ENCODE results near the gene SLC22A16.

SLC22A16 gene, protein sequence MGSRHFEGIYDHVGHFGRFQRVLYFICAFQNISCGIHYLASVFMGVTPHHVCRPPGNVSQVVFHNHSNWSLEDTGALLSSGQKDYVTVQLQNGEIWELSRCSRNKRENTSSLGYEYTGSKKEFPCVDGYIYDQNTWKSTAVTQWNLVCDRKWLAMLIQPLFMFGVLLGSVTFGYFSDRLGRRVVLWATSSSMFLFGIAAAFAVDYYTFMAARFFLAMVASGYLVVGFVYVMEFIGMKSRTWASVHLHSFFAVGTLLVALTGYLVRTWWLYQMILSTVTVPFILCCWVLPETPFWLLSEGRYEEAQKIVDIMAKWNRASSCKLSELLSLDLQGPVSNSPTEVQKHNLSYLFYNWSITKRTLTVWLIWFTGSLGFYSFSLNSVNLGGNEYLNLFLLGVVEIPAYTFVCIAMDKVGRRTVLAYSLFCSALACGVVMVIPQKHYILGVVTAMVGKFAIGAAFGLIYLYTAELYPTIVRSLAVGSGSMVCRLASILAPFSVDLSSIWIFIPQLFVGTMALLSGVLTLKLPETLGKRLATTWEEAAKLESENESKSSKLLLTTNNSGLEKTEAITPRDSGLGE

DNA sequence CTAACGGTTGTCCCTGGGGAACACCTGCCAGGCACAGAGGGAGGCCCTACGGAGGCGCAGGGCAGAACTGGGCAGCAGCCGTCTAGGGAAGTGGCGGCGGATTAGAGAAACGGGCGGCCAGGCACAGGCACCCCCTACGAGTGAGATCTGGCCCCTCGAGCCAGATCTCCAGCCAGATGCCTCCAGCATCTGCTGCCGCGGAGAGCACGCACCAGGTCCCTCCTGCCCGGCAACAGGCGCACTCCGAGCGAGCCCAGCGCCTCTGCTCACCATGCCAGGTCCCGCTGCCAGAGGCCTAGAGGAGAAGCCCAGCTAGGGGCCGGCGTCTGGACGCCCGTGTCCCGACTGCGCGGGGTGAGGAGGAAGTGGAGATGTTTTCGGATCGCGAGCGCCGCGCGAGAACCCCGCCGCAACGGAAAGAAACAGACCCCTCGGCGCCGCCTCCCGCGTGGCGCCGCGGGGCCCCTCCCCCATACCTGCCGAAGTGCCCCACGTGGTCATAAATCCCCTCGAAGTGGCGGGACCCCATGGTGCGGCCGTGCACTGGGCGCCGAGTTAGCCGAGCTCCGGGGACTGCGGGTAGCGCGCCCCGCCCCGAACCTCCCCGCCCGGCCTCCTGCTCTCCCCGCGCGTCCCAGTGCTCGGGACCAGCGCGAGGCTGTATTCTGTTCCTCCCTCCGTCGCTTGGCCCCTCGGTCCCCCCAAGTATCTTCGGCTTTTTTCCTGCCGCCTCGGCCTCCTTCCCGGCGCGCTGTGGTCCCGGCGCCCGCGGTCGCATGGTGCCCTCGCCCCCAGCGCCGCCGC is at the start of gene SLC22A16:
SLC22A16 (minus strand) TSS at position 568 of the 804 bp plus-strand sequence; CDS start at position 529, 39 bp downstream.
- Histone ChIP-seq H3K27ac (ENCODE audit: low read length) (no peak within 1 kb of the TSS), H3K4me3 (ENCODE audit: low read depth in 1 of 2, low read length in 2 of 2) (peak within 1 kb of the TSS in 1 of 2 donors; percentile 62), H3K9me3 (ENCODE audit: control insufficient read depth in 1 of 2, low read length in 2 of 2) (no peaks in the 10 kb centered on the region), H3K27me3 (ENCODE audit: low read depth, low read length) (no peaks in the 10 kb centered on the region), H3K4me1 (ENCODE audit: control insufficient read depth in 1 of 2, insufficient read depth in 2 of 2, low read length in 2 of 2) (peaks cover 0 to 2% of the 10 kb centered on the region in 2 donors), H3K36me3 (ENCODE audit: control insufficient read depth in 1 of 2, insufficient read depth in 2 of 2, low read length in 2 of 2) (no peaks in the 10 kb centered on the region)

DNA sequence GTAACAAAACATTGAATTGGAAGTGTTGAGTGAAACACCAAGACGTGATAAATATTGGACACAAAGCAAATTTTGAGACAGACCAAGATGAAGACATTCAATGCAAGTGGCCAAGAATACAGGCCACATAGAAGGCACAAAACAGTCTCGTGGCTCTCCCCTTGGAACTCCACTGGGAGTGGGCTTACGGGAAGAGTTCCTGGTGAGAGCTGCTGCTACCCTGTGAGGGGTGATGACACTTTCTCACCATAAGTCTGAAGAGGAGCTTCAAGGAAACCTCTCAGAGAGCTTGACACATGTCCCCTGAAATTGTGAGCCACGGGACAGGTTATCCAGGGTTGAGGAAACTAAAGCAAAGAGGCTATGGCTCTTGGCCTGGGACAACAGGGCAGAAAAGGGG is 48.6 kb upstream of the SLC22A16 start:
- H3K27me3 ChIP-seq (ENCODE audit: low read depth, low read length): no peaks in the 10 kb centered on the region
- H3K27ac ChIP-seq (ENCODE audit: low read length): no peak overlapping the region
- peaks cover 0 to 4% of the 10 kb centered on the region in 2 donors for H3K4me1 ChIP-seq (ENCODE audit: control insufficient read depth in 1 of 2, insufficient read depth in 2 of 2, low read length in 2 of 2)
- no peaks in the 10 kb centered on the region for H3K9me3 ChIP-seq (ENCODE audit: control insufficient read depth in 1 of 2, low read length in 2 of 2)
- H3K4me3 ChIP-seq (ENCODE audit: low read depth in 1 of 2, low read length in 2 of 2): no peak overlapping the region
- no peaks in the 10 kb centered on the region for H3K36me3 ChIP-seq (ENCODE audit: control insufficient read depth in 1 of 2, insufficient read depth in 2 of 2, low read length in 2 of 2)

DNA sequence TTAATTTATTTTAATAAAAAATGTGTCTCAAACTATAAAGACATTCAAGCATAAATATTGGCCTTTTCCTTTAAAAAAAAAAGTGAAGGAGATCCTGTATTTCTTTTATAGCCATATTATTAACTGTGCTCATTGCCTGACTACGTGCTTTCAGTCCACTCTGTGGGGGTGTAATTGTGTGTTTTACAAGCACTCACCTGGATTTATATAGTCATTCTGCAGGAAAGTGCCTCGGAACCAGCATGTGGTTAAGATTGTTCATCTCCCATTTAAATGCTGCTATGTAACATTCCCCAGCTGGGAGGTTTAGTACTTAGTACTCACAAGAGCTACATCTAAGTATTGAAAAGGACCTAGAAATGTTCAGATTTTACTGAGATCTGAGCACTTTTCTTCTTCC is 47.9 kb upstream of the SLC22A16 start:
- H3K9me3 ChIP-seq (ENCODE audit: control insufficient read depth in 1 of 2, low read length in 2 of 2): no peaks in the 10 kb centered on the region
- no peaks in the 10 kb centered on the region for H3K27me3 ChIP-seq (ENCODE audit: low read depth, low read length)
- H3K4me3 ChIP-seq (ENCODE audit: low read depth in 1 of 2, low read length in 2 of 2): no peak overlapping the region
- no peak overlapping the region for H3K27ac ChIP-seq (ENCODE audit: low read length)
- H3K36me3 ChIP-seq (ENCODE audit: control insufficient read depth in 1 of 2, insufficient read depth in 2 of 2, low read length in 2 of 2): no peaks in the 10 kb centered on the region
- peaks cover 0 to 4% of the 10 kb centered on the region in 2 donors for H3K4me1 ChIP-seq (ENCODE audit: control insufficient read depth in 1 of 2, insufficient read depth in 2 of 2, low read length in 2 of 2)

DNA sequence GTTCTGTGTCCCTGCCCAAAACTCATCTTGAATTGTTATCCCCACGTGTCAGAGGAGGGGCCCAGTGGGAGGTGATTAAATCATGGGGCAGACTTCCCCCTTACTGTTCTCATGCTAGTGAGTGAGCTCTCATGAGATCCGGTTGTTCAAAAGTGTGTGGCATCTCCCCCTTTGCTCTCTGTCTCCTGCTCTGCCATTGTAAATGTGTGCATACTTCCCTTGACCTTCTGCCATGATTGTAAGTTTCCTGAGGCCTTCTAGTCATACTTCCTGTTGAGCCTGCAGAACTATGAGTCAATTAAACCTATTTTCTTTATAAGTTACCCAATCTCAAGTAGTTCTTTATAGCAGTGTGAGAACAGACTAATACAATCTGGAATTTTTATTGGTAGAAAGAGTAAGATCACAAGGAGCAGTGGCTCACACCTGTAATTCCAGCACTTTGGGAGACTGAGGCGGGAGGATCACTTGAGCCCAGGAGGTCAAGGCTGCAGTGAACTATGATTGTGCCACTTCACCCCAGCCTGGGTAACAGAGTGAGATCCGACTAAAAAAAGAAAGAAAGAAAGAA is 47.1 kb upstream of the SLC22A16 start:
- H3K27ac ChIP-seq (ENCODE audit: low read length): no peak overlapping the region
- peaks cover 0 to 4% of the 10 kb centered on the region in 2 donors for H3K4me1 ChIP-seq (ENCODE audit: control insufficient read depth in 1 of 2, insufficient read depth in 2 of 2, low read length in 2 of 2)
- no peaks in the 10 kb centered on the region for H3K9me3 ChIP-seq (ENCODE audit: control insufficient read depth in 1 of 2, low read length in 2 of 2)
- no peak overlapping the region for H3K4me3 ChIP-seq (ENCODE audit: low read depth in 1 of 2, low read length in 2 of 2)
- no peaks in the 10 kb centered on the region for H3K36me3 ChIP-seq (ENCODE audit: control insufficient read depth in 1 of 2, insufficient read depth in 2 of 2, low read length in 2 of 2)
- no peaks in the 10 kb centered on the region for H3K27me3 ChIP-seq (ENCODE audit: low read depth, low read length)

DNA sequence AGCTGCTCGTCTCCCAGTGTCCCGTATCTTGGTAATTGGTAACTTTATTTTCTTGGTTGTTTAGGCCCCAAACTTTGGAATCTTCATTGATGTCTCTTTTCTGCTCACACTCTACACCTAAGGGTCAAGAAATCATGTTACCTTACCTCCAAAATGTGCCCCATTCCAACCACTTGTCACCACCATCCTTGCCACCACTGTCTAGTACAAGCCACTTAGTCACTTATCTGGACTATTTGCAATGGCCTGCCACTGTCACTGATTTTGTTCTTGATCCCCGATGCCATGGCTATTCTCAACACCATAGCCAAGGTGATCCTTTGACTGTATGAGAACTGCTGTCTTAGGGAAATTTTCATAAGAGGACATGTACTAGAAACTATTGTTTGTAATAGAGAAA is 46.0 kb upstream of the SLC22A16 start:
- H3K27me3 ChIP-seq (ENCODE audit: low read depth, low read length): no peaks in the 10 kb centered on the region
- H3K36me3 ChIP-seq (ENCODE audit: control insufficient read depth in 1 of 2, insufficient read depth in 2 of 2, low read length in 2 of 2): no peaks in the 10 kb centered on the region
- H3K4me3 ChIP-seq (ENCODE audit: low read depth in 1 of 2, low read length in 2 of 2): no peak overlapping the region
- H3K4me1 ChIP-seq (ENCODE audit: control insufficient read depth in 1 of 2, insufficient read depth in 2 of 2, low read length in 2 of 2): peaks cover 1 to 5% of the 10 kb centered on the region in 2 donors
- no peak overlapping the region for H3K27ac ChIP-seq (ENCODE audit: low read length)
- no peaks in the 10 kb centered on the region for H3K9me3 ChIP-seq (ENCODE audit: control insufficient read depth in 1 of 2, low read length in 2 of 2)

DNA sequence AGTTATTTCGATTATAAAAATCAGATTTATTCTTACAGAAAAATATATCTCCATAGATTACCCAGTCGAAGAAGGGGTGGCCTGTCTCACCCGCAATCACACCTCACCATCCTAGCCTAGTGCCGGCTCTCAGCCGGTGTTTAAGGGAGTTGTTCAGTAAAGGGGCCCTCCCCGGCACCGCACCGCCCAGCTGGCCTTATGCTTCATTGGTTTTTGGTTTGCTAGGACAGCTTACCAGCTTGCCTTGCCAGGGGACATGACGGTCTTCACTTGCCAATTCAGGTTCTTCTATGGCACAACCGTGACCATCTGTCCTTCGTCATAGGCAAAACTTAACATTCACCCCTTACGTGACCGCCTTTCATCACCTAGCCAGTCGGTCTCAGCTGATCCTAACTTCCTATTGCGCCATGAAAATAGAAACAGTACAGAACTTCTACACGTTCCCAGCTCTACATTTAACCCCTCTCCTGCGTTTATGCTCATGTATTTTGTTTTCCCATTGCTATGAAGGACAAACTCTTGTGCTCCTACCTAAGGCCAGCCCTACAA is 44.7 kb upstream of the SLC22A16 start:
- H3K27ac ChIP-seq (ENCODE audit: low read length): no peak overlapping the region
- peaks cover 5 to 6% of the 10 kb centered on the region in 2 donors for H3K4me1 ChIP-seq (ENCODE audit: control insufficient read depth in 1 of 2, insufficient read depth in 2 of 2, low read length in 2 of 2)
- no peaks in the 10 kb centered on the region for H3K9me3 ChIP-seq (ENCODE audit: control insufficient read depth in 1 of 2, low read length in 2 of 2)
- H3K27me3 ChIP-seq (ENCODE audit: low read depth, low read length): no peaks in the 10 kb centered on the region
- no peaks in the 10 kb centered on the region for H3K36me3 ChIP-seq (ENCODE audit: control insufficient read depth in 1 of 2, insufficient read depth in 2 of 2, low read length in 2 of 2)
- H3K4me3 ChIP-seq (ENCODE audit: low read depth in 1 of 2, low read length in 2 of 2): no peak overlapping the region

DNA sequence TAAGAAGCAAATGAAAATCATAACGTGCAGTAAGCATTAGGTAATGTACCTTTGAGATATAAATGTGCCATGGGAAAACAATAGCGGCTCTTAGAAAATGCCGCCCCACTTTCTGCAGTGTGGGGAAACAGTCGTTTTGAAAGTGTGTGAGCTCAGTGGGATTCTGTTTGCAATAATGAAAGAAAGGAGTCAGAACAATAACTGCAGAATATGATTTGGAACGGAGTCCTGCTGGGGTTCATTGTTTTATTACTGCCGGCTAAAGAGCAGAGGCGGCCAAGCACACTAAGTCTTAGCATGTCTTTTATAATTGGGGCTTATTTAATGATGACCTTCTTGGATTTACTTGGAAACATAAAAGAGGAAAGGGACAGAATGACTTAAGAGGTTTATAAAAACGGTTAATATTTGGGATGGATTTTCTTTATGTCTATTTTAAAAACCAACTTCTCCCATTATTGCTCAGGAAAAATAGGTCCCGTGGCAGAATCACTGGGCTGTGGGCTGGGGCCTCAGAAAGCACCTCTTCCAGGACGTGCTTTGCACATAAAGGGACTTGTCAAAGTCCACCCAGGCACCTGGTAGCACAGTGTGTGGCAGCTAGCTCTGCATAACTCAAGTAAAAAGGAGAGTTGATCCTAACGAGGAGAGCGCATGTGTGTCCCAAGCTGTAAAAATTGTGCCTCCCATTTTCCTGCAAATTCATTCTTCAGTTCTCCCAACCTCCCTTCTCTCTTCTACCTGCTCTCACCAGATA is 44.0 kb upstream of the SLC22A16 start:
- H3K27me3 ChIP-seq (ENCODE audit: low read depth, low read length): no peaks in the 10 kb centered on the region
- no peak overlapping the region for H3K27ac ChIP-seq (ENCODE audit: low read length)
- no peaks in the 10 kb centered on the region for H3K9me3 ChIP-seq (ENCODE audit: control insufficient read depth in 1 of 2, low read length in 2 of 2)
- no peak overlapping the region for H3K4me3 ChIP-seq (ENCODE audit: low read depth in 1 of 2, low read length in 2 of 2)
- no peaks in the 10 kb centered on the region for H3K36me3 ChIP-seq (ENCODE audit: control insufficient read depth in 1 of 2, insufficient read depth in 2 of 2, low read length in 2 of 2)
- H3K4me1 ChIP-seq (ENCODE audit: control insufficient read depth in 1 of 2, insufficient read depth in 2 of 2, low read length in 2 of 2): peaks cover 5 to 6% of the 10 kb centered on the region in 2 donors

DNA sequence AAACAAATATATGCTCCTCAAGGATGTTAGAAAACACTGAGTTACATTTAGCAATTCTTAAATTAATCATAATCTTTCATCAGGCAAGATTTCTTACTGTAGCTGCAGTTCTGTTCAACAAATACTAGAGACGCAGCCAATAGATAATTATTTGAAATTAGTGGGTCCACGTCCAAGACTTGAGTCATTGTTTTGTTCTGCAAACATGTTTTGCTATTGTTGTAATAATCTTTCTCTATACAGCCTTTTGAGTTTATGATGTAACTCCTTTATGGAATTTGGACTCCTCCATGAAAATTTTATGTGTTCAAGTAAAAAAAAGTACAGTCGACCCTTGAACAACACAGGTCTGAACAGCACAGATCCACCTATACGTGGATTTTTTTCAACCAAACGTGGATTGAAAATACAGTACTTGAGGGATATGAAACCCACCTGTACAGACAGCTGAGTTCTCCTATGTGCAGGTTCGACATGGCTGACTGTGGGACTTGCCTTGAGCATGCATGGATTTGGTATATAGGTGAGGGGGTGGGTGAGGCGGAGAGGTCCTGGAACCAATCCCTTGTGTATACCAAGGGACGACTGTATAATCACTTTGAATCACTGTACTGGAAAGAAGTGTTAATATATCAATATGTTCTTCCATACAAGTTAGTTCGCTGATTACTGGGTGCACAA is 41.3 kb upstream of the SLC22A16 start:
- Histone ChIP-seq H3K36me3 (ENCODE audit: control insufficient read depth in 1 of 2, insufficient read depth in 2 of 2, low read length in 2 of 2) (no peaks in the 10 kb centered on the region), H3K4me1 (ENCODE audit: control insufficient read depth in 1 of 2, insufficient read depth in 2 of 2, low read length in 2 of 2) (peaks cover 5 to 6% of the 10 kb centered on the region in 2 donors), H3K9me3 (ENCODE audit: control insufficient read depth in 1 of 2, low read length in 2 of 2) (no peaks in the 10 kb centered on the region), H3K27ac (ENCODE audit: low read length) (no peak overlapping the region), H3K27me3 (ENCODE audit: low read depth, low read length) (no peaks in the 10 kb centered on the region), H3K4me3 (ENCODE audit: low read depth in 1 of 2, low read length in 2 of 2) (no peak overlapping the region)

DNA sequence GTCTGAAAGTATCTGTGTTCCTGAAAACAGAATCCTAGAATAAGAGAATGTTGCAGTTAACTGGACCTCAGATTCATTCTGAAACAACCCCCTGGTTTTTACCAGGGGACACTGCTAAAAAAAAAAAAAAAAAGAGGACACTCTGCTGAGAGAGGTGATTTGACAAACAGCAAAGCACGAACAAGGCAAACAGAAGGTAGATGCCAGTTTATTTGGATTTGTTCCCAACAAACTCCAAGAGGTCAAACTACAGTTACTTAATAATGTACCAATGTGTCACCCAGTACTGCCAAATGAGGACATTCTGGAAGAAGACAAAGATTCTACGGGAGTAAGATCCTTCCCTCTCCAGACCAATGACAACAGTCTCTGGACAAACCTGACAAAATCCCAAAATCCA is 40.6 kb upstream of the SLC22A16 start:
- Histone ChIP-seq H3K4me3 (ENCODE audit: low read depth in 1 of 2, low read length in 2 of 2) (no peak overlapping the region), H3K9me3 (ENCODE audit: control insufficient read depth in 1 of 2, low read length in 2 of 2) (no peaks in the 10 kb centered on the region), H3K27me3 (ENCODE audit: low read depth, low read length) (no peaks in the 10 kb centered on the region)

DNA sequence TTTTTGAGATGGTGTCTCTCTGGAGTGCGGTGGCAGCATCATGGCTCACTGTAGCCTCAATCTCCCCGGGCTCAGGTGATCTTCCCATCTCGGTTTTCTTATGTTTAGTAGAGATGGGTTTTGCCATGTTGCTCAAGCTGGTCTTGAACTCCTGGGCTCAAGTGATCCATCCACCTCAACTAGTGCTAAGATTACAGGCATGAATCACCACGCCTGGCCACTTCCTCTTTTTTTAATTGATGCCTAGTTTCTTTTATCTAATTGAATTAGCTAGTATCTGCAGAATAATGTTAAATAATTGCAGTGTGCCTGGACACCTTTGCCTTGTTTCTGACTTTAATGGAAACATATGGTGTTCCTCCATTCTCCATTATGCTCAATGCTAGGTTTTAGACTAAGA is 38.4 kb upstream of the SLC22A16 start:
- no peaks in the 10 kb centered on the region for H3K9me3 ChIP-seq (ENCODE audit: control insufficient read depth in 1 of 2, low read length in 2 of 2)
- no peak overlapping the region for H3K27ac ChIP-seq (ENCODE audit: low read length)
- H3K4me3 ChIP-seq (ENCODE audit: low read depth in 1 of 2, low read length in 2 of 2): no peak overlapping the region
- H3K27me3 ChIP-seq (ENCODE audit: low read depth, low read length): no peaks in the 10 kb centered on the region
- H3K36me3 ChIP-seq (ENCODE audit: control insufficient read depth in 1 of 2, insufficient read depth in 2 of 2, low read length in 2 of 2): no peaks in the 10 kb centered on the region
- H3K4me1 ChIP-seq (ENCODE audit: control insufficient read depth in 1 of 2, insufficient read depth in 2 of 2, low read length in 2 of 2): peaks cover 5 to 6% of the 10 kb centered on the region in 2 donors

More for the DNA sequence above, 40.6 kb upstream of the SLC22A16 start:
- Histone ChIP-seq H3K36me3 (ENCODE audit: control insufficient read depth in 1 of 2, insufficient read depth in 2 of 2, low read length in 2 of 2) (no peaks in the 10 kb centered on the region), H3K27ac (ENCODE audit: low read length) (no peak overlapping the region), H3K4me1 (ENCODE audit: control insufficient read depth in 1 of 2, insufficient read depth in 2 of 2, low read length in 2 of 2) (peaks cover 5 to 6% of the 10 kb centered on the region in 2 donors)

All from muscle layer of duodenum (tissue), 2 donors.